ENCODE measurements around the gene BEST4.
"Not testable (repeated sequence)": the region's sequence is repeated elsewhere in the genome, so short reads cannot be mapped to it uniquely, and the experiment has no call there.

Gene BEST4

DNA sequence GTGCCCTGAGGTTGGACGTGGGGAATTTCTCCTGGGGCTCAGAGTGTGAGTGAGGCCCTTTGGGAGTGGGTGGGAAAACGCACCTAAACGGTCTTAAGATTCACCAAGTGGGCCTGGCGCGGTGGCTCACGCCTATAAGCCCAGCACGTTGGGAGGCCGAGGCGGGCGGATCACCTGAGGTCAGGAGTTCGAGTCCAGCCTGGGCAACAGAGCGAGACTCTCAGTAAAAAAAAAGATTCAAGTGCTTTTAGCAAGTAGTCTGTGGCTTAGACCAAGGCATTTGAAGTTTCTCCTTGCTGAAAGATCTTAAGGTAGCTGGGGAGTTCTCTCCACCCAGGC lies 11.3 kb downstream of the BEST4 start:
- DNase-seq: no peak

DNA sequence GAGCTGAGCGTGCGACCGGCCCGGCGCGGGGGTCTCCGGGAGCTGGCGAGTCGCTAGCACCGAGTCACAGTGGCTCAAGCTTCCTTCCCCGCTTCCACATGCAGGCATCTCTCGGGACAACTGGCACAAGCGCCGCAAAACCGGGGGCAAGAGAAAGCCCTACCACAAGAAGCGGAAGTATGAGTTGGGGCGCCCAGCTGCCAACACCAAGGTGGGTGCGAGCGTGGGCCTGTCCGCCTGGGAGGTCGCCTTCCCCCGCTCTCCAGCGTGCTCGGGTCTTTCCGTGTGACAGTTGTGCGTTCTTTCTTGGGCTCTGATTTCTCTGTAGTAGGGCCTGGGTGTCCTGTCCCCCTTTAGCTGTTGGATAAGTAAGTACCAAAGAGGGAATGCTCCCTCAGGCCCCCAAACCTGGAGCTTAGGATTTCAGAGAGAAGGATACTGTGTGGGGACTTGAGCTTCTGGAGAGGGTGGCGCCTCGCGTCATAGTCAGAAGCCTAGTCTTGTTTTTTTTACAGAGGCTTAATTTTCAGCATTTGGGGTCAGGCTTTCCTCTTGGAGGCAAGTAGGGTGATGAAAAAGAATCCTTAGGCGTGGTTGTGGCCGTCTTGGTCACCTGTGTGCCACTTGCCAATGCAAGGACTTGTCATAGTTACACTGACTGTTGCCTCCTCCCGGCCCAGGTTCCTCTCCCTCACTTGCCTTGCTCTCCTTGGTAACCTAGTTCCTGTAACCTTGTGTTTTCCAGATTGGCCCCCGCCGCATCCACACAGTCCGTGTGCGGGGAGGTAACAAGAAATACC lies 11.8 kb downstream of the BEST4 start:
- DNase-seq: no peak

DNA sequence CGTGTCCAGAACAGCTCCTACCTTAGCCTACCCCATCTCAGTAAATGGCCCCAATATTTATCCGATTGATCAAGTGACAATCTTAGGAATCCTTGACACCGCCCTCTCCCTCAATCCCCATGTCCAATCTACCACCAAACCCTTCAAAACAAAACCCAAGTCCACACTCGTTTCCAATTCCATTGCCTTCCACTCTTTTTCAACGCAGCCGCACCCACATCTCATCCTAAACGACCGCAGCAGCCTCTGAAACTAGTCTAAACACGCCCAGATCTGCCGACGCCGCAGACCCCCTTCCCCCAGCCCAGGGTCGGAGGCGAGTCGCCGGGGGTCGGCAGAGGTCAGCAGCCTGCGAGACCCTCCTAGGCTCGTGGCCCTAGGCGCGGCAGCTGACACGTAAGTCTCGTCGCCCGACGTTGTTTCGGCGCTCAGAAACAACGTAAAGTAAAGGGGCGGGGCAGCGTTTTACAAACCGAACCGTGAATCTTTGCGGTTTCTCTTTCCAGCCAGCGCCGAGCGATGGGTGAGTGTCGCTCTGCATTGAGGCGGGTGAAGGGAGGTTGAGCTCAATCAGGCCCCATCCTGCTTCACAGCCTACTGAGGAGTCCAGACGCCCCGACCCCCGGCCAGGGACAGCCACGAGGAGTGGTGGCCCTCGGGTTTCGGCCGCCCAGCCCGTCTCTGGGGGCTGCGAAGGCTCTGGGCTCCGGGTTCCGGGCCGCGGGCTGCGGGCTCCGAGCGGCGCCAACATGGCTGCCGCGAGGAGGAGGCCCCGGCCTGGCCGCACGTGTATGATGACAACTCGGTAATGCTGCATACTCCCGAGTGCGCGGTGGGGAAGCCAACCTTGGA lies 12.7 kb downstream of the BEST4 start, which contains the start of gene RPS8:
RPS8 (plus strand) TSS at position 463 of the 852 bp plus-strand sequence; CDS start at position 520, 57 bp downstream.
- peak; percentile 94 for DNase-seq

DNA sequence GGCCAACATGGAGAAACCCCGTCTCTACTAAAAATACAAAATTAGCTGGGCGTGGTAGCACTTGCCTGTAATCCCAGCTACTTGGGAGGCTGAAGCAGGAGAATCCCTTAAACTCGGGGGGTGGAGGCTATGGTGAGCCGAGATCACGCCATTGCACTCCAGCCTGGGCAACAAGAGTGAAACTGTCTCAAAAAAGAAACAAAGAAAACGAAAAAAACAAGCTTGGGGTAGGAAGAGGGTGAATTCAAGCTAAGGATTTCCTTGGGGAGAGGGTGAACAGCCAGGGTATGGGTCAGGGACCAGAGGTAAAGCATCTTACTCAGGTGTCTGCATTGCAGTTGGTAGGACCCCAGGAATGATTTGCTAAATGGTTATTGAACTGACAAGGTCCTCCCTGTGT lies 21.5 kb downstream of the BEST4 start:
- not testable (repeated sequence) for DNase-seq

DNA sequence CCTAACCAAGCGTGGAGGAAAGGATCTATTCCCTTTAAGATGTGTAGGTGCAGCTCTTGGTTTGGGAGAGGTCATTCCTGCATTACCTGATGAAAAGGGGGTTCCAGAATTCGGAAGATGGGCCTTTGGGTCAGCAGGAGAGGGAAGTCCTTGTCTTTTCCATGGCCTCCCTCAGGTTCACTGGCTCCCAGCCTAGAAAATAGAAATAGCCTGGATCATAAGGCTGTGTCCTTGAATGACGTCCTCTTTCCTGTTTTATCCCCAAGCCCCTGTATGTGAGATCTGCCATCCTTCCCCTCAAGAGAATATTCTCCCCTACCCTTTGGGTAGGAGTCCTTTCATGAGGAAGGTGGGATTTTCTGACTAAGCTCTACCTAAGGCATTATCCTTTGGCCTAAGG lies 27.1 kb downstream of the BEST4 start:
- no peak for DNase-seq

DNA sequence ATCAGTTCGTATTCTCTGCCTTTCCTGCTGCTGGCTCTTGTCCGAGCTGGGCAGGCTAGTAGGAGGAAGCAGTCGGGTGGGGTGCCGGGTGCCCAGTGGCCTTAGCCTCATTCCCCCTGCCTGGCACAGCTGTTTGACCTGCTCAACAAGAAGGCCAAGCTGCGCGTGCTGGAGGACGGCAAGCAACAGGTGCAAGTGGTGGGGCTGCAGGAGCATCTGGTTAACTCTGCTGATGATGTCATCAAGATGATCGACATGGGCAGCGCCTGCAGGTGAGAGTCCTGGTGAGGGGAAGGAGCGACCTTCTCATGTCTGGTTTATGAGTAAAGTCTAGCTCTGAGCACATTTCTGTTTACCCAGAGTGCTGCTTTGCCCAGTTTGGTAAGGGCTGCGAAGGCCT lies 28.9 kb downstream of the BEST4 start:
- no peak for DNase-seq

DNA sequence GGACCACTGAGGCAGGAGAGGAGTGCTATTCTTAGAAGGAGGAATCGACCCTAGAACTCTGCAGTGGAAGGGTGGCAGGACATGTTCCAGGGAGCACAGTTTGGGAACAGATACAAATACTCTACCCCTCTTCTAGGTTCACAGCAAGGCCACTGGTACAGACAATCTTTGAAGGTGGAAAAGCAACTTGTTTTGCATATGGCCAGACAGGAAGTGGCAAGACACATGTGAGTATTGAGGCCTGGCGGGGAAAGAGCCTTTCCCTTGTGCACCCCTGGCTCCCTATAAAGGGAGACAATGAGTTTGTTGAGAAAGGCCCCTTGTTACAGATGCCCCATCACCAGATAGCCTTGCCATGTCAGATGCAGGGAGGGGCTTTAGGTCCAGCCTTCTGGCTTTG lies 30.6 kb downstream of the BEST4 start:
- DNase-seq: no peak

DNA sequence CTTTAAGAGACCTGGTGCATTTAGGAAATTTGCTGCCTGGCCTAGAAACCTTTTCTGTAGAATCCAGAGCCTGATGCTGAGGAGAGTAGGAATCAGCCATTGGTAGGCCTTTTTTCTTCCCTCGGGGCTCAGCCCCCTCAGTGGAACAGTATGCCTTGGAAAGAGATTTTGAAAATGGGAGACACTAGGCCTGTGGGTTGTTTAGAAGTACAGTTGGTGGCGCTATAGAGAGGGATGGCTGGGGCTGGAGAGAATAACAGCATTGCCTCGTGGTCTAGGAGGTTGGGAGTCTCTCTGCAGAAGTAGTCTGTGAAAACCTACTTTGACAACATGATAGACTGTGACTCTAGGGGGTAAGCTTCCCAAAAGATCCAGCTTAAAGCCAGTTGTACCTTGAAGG lies 40.1 kb downstream of the BEST4 start:
- DNase-seq: no peak

DNA sequence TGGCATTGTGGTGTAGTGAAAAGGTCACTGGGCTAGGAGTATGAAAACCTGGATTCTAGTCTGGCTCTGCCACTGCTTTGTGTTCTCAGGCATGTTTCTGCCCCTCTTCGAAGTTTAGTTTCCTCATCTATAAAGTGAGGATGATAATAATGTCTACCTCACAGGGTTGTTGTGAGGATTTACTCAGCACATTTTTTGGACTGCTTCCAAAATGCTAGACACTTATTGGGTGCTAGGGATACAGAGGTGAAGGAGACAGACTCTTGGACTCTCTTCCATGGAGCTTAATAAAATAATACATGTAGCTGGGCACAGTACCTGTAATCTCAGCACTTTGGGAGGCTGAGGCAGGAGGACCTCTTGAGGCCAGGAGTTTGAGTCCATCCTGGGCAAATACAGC lies 44.8 kb downstream of the BEST4 start:
- DNase-seq: no peak

DNA sequence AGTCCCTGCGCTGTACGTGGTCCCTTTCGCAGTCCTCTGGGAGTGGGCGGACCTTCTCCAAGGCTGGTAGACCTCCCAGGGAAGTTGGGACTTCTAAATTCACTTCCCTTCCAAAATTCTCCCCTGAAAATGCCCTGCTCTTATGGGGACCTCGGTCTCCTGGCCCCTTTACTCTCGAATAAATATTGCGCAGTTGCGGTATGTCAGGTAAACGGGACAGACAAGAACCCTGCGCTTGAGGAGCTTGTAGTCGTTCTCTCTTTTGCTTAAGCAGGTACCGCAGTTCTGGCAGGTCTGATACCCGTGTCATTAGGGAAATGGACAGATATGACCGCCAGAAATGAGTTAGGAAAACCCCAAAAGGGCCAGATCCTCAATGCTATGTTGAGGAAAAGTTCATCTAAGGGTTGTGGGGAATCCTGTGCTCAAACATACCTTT lies 47.8 kb downstream of the BEST4 start:
- DNase-seq: no peak

DNA sequence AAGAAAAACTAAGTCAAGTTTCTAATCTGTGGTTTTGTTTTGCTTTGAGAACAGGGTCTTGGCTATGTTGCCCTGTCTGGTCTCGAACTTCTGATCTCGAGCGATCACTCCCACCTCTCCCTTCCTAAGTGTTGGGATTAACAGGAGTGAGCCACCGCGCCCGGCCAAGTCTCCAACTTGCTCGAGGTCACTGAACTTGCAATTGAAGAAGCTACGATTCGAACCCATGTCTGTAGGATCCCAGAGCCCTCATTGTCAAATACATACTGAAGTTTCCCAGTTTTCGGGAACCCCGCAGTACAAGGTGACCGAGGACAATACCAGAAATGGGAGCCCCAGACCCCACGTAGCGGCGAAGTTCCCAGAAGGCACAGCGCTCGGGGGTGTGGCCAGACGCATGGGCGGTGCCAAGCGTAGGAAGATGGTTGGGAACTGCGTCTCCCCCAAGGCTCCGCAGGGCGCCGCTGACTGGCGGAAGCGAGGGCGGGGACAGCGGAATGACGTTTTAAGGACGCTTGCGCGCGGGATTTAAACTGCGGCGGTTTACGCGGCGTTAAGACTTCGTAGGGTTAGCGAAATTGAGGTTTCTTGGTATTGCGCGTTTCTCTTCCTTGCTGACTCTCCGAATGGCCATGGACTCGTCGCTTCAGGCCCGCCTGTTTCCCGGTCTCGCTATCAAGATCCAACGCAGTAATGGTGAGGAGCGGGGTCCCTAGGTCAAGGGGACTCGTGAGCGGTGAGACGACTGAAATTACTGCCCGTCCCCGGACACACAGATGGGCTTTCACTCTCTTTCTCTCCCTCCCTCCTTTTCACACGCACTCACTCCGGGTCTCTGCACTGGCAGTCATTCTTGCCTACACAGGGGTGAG lies 48.4 kb downstream of the BEST4 start, which contains the start of gene KIF2C:
KIF2C (plus strand) TSS at position 531 of the 872 bp plus-strand sequence; CDS start at position 627, 96 bp downstream.
- peak; percentile 98 for DNase-seq

DNA sequence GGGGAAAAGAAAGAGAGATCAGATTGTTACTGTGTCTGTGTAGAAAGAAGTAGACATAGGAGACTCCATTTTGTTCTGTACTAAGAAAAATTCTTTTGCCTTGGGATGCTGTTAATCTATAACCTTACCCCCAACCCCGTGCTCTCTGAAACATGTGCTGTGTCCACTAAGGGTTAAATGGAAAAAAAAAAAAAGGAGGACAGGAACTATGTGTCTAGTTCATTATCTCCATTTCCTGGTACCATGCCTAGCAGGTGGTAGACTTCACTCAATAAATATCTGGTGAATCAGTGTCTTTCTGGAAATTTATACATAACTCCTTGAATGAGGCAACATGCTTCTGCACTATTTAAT lies 49.0 kb downstream of the BEST4 start:
- not testable (repeated sequence) for DNase-seq

DNA sequence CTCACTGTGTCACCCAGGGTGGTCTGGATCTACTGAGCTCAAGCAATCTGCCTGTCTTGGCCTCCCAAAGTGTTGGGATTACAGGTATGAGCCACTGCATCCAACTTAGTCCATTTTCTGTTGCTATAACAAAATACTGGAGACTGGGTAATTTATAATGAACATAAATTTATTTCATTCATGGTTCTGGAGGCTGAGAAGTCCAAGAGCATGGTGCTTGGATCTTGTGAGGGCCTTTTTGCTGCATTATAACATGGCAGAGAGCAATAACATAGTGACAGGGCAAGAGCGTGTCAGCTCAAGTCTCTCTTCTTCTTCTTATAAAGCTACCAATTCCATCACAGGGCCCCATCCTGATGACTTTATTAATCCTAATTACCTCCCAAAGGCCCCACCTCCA lies 52.0 kb downstream of the BEST4 start:
- DNase-seq: no peak

DNA sequence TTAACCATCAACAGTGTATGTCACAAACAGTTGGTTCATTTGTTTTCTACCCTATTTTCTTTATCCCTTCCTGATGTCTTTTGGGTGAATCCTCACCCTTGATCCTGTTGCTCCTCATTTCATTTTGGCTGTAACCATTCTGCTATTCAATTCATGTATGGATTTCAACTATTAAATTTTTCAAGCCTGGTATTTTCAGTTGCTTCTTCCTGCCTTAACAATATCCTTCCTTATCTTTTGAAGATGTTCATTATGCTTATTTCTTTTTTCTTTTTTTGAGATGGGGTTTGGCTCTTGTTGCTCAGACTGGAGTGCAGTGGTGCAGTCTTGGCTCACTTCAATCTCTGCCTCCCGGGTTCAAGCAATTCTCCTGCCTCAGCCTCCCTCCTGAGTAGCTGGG lies 54.2 kb downstream of the BEST4 start:
- no peak for DNase-seq
